Measurements from ENCODE around the gene C1QTNF8.

Gene C1QTNF8

GRCh38 chr16:1122398-1122765 is 26.3 kb upstream of the C1QTNF8 start:
- TF ChIP-seq POLR2AphosphoS5 (IDR thresholded peaks at IDR 0.05; ENCODE audit: low read depth, low read length) (no peak), TAF1 (IDR thresholded peaks at IDR 0.05; ENCODE audit: borderline replicate concordance, insufficient read depth, low read length) (no peak), FOXP2 (optimal IDR thresholded peaks at IDR 0.05; ENCODE audit: borderline replicate concordance, extremely low read depth, extremely low read length, insufficient read depth) (no peak), REST (IDR thresholded peaks at IDR 0.05; ENCODE audit: insufficient read depth in 1 of 2, low read depth in 2 of 2, low read length in 2 of 2) (no peak), SIN3A (IDR thresholded peaks at IDR 0.05; ENCODE audit: borderline replicate concordance, insufficient read depth, low read length) (no peak)

- TF ChIP-seq POLR2AphosphoS5 (IDR thresholded peaks at IDR 0.05; ENCODE audit: low read depth, low read length) (no peak), FOXP2 (optimal IDR thresholded peaks at IDR 0.05; ENCODE audit: borderline replicate concordance, extremely low read depth, extremely low read length, insufficient read depth) (no peak), REST (IDR thresholded peaks at IDR 0.05; ENCODE audit: insufficient read depth in 1 of 2, low read depth in 2 of 2, low read length in 2 of 2) (no peak), TAF1 (IDR thresholded peaks at IDR 0.05; ENCODE audit: borderline replicate concordance, insufficient read depth, low read length) (no peak), SIN3A (IDR thresholded peaks at IDR 0.05; ENCODE audit: borderline replicate concordance, insufficient read depth, low read length) (no peak)
These were observed 25.8 kb upstream of the C1QTNF8 start for GRCh38 chr16:1121601-1122397.

- TF ChIP-seq REST (IDR thresholded peaks at IDR 0.05; ENCODE audit: insufficient read depth in 1 of 2, low read depth in 2 of 2, low read length in 2 of 2) (no peak), SIN3A (IDR thresholded peaks at IDR 0.05; ENCODE audit: borderline replicate concordance, insufficient read depth, low read length) (no peak), FOXP2 (optimal IDR thresholded peaks at IDR 0.05; ENCODE audit: borderline replicate concordance, extremely low read depth, extremely low read length, insufficient read depth) (no peak), TAF1 (IDR thresholded peaks at IDR 0.05; ENCODE audit: borderline replicate concordance, insufficient read depth, low read length) (no peak)
These were observed 25.0 kb upstream of the C1QTNF8 start for GRCh38 chr16:1121009-1121408.

GRCh38 chr16:1120577-1120941 is 24.5 kb upstream of the C1QTNF8 start:
- TF ChIP-seq TAF1 (IDR thresholded peaks at IDR 0.05; ENCODE audit: borderline replicate concordance, insufficient read depth, low read length) (no peak), REST (IDR thresholded peaks at IDR 0.05; ENCODE audit: insufficient read depth in 1 of 2, low read depth in 2 of 2, low read length in 2 of 2) (no peak), FOXP2 (optimal IDR thresholded peaks at IDR 0.05; ENCODE audit: borderline replicate concordance, extremely low read depth, extremely low read length, insufficient read depth) (no peak), POLR2AphosphoS5 (IDR thresholded peaks at IDR 0.05; ENCODE audit: low read depth, low read length) (no peak), SIN3A (IDR thresholded peaks at IDR 0.05; ENCODE audit: borderline replicate concordance, insufficient read depth, low read length) (no peak)

Measured in PFSK-1 (cell line).